GM18517 (cell line): ENCODE data around the gene TBX5.

ENCODE experiments used
- ATAC-seq: cut with Tn5 transposase; IDR thresholded peaks from one replicate; pipeline ENCODE4 v1.9.1; 2021; ENCODE audit warnings: mild to moderate bottlenecking, moderate library complexity; ENCODE audit not compliant: unreplicated experiment

Gene TBX5

DNA sequence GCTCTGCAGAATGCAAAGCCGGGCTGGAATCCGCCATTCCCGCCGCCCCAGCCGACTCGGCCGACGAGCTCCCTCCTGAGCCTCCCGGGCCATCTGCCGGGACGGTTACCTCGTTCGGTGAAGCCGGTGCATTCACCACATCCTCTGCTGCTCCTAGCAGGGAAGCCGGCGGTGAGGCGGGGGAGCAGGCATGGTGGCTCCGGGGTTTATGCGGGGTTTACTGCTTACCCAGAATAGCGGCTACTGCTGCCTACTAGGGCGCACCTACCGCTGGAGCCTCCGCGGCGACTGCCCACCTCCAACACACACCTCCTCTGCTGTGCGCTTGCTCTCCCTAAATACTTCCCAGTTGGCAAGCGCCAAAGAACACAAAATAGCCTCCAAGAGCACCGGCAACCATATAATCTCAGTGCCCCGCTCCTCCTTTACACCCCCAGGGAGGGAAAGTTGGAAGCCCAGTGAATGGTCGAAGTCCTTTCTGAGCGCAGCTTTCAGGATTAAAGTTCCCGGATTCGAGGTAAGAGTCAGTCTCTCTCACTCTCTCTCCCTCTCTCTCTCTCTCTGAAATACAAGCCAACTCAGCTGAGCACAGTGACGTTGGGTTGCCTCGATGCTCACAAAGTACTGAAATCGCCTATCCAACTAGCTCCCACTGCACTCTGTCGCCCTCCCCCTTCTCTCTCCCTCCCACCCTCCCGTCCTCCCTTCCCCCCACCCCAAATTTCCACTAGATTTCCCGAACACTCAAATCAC, at the start of gene TBX5:
Gene TBX5, minus strand, starts transcription at position 626 of the 753 bp plus-strand sequence. CDS start 2,246 bp downstream, outside the sequence.
- no peak for ATAC-seq

DNA sequence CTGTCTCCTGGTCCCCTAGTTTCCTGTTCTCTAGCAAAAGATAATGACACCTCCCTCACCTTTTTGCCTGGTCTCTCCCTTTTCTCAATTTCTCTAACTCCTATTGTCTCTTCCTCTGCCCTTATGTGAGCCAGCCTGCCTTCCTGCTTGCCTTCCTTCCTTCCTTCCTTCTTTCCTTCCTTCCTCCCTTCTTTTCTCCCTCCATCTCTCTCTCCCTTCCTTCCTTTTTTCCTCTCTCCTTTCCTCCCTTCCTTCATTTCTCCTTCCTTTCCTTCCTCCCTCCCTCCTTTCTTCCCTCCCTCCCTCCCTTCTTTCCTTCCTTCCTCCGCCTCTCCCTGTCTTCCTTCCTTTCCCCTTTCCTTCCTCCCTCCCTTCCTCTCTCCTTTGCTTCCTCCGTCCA, 45.7 kb upstream of the TBX5 start:
- no peak for ATAC-seq

DNA sequence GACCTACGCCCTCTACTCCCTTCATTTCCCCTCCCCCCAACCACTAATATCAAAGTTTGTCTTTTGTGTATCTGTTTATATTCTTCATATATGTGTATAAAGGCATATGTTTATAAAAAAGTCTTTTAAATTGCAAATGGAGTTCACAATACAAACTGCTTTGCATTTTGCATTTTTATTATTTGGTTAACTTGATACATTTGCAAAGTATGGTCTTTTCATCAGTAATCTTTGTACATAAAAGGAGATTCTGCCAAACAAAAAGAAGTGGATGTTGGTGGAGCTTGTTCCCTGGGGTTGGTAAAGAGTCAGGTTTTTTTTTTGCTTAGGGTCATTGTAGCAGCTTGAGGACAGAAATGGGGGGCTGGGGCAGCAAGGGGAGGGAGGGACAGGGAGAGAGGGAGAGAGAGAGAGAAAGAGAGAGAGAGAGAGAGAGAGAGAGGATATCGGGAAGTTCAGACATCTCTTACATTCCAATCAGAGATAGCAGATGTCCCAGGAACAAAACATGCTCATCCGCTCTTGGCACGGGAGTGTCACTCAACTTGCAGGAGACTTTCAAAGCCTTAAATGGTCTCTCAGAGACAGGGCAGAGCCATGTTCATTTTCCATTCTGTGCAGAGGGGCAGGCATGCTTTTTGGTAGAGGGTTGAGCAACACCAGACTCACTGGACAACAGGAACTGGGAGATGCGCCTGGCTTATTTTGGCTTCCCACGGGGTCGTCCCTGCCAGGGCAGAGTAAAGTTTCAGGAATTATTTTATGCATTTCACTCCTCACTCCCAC, 44.8 kb upstream of the TBX5 start:
- no peak for ATAC-seq

DNA sequence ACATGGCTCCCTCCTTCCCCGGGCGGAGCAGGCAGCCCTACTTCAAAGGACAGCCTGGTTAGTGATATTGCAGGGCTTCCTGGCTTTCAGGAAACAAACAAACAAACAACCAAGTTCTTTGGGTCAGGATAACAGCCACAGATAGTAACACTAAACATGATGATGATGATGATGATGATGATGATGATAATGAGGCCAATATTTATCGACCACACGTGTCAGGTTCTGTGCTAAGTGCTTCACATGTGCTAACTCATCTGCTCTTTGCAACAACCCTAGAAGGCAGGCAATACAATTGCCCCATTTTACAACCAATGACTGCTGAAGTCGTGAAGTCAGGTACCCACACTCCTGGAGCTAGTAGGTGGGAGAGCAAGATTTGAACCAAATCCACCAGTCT, 44.1 kb upstream of the TBX5 start:
- ATAC-seq: no peak

DNA sequence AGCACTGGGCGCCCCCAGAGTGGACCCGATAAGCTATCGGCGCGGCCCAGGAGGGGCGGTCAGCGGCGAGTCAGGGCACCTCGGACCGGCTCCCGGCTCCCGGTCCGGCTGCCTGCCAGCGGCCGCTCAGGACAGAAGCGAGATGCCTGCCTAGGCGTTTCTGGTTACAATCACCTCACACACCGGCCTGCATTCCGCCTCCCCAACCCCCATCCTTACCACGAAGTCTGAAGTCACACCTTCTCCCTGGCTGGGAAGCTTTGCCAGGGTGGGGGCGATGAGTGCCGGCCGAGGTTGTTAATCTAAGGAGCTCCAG, 42.6 kb upstream of the TBX5 start:
- ATAC-seq: no peak

DNA sequence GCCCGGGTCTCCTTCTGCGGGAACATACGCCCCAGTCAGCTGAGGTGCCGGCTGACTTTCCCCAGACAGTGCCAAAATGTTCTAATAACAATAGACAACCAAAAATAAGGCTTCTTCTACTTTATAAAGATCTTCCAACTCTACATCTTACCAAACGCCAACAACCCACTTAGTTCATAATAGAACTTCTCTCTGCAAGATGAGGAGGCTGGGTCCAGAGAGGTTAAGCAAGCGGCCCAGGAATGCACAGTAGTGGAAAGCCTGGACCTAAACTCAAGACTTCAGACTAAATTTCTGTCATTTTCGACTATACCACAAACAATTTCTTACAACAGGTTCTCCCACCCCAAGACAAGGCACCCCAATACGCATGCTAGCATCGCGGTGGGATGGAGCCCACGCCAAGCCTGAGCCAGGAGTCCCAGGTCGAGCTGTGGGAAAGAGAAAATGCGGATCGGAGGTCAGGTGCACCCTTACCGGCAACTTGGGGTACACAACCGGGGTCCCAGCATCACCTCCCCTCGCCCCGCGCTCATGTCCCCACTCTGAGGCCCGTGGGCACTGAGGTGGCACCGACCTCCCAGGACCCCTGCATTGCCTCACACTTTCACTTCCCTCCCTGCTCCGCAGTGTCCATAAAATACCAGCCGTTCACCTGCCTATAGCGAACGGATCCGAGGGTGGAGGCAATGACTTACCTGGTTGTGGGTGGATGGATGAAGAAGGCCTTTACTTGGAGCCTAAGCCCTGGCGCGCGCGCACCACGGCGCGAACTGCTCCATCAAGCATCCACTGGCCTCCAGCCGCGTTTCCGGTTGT, 42.1 kb upstream of the TBX5 start:
- ATAC-seq: no peak

DNA sequence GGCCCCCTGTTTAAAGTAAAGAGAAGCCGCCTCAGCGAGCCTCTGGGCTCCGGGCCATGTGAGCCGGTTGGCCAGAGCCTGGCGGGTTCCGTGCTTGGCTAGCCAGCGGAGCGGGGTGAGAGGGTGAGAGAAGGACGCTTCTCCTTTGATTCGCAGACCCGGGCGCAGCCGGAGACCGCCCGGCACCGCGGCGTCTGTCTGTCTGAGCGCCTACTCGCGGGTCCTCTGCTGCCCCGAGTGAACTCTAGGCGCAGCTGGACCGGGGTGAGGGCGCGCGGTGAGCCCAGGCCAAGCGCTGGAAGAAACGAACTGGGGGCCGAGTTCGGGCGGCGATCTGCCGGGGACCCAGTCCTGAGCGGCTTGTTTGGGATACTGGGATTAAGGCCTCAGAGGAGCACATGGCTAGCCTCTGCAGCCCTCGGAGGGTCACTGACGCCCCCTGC, 41.4 kb upstream of the TBX5 start:
- no peak for ATAC-seq

DNA sequence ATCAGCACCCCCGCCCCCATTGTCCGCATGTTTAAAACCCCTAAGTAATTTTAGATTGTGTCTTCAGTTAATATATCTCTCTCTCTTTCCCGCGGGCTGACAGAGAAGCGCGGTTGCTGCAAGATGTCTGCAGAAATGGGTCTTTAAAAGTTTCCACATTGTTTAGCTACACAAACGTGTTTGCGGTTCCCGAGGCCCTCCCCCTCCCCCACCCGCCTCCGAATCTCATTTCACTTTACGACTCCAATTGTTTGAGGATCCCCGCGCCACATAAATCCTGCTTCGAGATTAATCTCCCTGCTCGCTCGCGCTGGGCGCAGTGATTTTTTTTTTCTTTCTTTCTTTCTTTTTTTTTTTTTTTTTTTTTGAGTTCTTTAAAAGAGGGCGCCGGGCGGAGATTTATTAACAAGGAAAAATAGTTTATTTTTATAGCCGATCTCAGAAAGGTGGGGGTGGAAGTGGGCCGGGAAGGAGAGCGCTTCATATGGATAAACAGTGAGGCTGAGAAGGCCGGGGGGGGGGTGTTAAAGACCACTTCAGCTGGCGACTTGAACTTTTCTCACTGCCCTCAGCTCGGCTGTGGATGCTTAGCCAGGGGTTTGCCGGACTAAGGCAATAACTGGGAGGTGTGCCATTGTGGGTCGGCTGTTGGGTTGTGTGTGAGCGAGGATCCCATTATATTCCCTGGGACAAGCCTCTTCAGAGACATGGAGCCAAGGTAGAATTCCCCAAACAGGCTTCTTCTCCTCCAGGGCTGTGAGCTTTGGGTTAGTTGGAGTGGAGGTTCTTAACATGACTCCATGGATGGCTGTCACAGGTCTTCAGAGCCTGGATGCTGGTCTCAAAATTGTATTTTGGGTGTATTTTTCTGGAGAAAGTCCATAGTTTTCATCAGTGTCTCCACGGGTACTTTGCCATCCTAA, 39.7 kb upstream of the TBX5 start:
- ATAC-seq: no peak

DNA sequence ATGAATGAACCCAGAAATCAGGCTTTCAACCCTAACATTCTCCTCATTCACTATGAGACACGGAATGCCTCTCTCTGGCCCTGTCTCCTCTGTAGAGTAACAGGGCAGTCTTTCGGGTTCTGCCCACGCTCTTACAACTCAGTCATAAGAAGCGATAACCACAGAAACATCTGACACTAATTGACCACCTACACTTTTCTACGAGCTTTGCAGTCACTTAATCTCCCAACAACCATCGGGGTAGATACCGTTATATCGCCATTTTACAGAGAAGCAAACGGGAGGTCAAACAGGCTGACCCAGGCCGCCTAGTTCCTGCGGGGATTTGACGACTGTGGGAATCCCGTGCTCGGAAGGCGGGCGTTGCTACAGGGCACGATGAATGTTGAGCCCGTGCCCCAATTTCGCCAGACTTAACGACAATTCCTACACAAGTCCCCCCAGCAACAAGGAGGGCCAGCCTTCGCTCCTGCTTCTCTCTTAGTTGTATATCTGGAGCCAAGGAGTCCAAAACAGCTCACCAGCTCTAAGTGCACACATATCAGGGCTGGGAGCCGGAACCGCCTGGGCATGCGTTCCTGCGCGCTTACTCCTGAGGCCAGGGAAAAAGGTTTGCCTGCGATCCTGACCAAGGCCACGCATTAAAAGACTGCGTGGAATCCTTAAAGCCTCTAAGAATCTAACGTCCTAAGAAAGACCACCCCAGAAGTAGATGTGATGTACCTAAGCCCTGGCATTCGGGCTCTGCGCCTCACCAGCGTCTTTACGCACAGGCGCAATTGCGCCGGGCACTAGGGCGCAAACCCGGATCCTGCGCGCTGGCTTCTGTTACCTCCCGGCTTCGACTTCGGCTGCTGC, 38.7 kb upstream of the TBX5 start:
- ATAC-seq: no peak

DNA sequence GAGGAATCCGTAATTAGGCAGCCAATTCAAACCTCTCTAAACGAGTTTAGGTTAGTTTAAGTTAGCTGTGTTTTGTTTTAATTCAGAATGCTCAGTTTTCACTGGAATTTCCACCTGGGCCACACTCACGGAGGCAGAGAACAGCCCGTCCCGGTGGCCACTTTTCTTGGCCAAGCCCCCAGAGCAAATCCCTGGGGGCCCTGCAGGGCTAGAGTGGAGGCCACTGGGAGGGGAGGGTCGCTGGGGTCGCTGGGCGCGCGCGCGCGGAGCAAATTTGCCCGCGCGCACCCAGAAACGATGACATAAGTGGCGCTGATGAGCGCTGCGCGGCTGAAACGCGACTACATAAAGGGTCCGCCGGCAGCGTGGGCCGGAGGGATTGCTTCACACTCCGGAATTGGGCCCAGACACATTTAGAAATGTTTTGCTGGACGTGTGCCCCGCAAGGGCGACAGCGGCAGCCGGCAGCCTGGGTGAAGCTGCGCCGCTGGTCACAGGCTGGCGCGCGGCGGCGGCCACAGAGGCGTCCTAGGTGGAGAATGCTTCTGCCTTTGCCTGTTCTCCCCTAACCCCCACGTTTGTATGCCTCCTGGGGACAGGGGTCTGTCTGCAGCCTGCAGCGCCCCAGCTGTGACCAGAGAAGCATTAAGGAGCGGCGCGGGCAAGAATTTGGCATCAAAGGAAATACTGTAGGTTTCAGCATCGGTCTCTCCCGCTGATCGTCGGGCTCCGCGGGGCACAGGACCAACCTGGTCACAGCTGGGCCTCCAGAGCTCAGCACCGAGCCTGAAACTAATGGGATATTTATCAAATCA, 37.9 kb upstream of the TBX5 start:
- no peak for ATAC-seq

DNA sequence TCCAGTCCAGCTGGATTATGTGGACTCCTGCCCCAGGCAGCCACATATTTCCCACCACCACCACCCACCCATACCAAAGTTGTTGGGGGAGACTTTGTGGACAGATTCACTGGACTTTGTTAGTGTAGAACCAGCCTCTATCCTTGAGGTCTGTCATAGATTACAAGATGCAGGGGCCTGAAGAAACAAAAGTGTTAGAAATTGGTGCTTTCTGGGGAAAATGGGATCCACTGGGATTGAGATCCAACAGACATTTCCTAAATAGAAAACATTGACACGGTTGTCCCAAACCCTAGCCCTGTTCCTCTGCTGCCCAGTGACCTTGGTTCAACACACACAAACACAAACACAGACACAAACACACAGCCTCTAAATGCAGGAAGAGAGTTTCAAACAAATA, 36.6 kb upstream of the TBX5 start:
- ATAC-seq: no peak

DNA sequence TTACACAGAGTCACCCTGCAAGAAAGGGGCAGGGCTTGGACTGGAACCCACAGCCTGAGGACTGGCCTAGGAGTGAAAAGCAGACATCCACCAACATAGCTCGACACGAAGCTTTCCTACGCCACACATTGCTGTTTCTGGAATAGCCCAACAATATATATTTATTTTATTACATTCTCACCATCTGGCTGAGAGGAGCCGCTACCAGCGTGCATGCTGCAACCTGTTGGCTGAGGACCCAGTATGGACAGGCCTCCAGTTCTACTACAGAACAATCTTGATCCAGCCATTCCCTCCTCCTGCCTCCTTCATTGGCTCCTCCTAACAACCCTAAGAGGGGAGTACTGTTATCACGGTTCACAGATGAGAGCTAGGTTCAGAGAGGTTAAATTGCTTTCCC, 35.6 kb upstream of the TBX5 start:
- no peak for ATAC-seq

DNA sequence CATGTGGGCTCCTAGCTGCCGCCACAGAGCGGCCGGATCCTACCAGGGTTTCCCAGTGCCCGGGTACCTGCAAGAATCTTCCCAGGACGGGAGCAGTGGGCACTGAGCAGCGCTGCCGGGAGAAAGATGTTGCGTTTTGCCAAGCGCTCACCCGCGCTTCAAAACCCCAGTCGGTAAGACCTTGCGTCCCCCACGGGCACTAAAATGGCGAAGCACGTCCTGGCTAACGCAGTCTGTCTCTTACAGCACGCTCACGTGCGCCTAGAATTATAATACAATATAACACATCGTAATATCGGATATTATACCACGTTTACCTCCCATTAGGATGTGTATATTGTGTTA, 35.1 kb upstream of the TBX5 start:
- no peak for ATAC-seq

DNA sequence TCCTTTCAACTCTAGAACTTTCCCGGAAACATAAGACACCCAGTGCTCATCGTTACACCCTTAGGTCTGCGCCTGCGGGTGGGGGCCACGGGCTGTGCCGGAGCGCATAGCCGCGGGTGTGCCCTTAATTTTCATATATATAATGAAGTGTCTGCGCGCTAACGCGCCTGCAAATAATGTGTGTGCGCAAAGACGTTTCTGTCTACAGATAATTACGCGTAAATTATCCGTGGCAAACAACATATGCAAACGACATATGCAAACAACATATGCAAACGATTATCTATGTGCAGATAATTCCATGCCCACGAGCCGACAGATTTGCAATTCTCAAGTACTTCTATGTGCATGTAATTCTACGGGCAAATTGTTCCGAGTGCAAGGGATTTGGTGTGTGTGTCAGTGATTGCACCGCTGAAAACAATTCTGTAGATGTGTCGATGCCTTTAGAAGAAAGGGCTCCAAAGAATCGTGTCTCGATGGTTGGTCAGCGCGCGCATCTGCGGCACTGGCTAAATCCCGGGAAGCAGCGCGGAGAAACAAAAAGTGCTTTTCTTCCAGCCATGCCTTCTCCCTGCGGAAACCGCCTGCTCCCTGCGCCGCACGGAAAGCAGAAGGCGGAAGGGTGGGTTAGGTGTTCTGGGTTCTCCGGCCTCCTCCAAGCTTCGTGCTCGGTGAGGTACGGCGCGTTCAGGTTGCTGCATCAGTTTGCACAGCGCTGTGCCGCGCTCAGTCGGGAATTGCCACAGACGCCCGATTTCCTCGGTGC, 34.5 kb upstream of the TBX5 start:
- ATAC-seq: no peak

DNA sequence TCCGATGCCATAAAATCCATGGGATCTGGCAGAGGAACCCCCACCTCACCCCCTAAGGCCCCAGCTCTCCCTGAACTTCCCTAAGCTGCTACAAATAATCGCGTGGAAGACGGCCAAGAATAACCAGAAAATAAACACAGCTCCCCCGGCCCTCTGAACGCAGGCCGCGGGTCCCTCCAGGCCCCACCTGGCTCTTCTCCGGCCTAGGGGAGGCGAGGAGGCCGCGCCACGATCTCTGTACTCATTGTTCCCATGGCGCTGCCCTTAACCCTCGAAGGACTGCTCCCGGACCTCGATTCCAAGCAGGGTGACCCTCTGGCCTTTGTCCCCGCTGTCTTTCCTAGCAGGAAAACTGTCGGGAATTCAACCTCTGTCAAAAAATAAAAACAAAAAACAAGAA, 33.9 kb upstream of the TBX5 start:
- ATAC-seq: no peak

DNA sequence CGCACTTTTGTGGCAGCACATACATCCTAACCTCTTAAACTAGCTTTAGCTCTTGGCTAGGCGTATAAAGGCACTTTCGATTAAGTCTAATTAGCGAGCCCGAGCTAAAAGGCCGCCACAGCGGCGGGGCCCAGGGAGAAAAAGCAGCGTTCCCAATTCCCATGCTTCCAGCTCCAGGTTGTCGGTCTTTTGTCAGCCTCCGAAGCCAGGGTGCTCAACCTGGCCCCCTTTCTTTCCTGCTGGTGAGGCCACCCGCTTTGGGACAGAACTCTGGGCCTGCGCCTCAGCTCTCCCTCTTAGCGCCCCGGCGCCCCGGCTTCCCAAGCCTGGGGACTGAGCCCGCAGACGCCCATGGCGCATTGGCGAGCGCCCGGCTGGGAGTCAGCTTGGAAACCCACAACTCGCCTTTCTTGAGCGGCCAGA, 33.3 kb upstream of the TBX5 start:
- no peak for ATAC-seq

DNA sequence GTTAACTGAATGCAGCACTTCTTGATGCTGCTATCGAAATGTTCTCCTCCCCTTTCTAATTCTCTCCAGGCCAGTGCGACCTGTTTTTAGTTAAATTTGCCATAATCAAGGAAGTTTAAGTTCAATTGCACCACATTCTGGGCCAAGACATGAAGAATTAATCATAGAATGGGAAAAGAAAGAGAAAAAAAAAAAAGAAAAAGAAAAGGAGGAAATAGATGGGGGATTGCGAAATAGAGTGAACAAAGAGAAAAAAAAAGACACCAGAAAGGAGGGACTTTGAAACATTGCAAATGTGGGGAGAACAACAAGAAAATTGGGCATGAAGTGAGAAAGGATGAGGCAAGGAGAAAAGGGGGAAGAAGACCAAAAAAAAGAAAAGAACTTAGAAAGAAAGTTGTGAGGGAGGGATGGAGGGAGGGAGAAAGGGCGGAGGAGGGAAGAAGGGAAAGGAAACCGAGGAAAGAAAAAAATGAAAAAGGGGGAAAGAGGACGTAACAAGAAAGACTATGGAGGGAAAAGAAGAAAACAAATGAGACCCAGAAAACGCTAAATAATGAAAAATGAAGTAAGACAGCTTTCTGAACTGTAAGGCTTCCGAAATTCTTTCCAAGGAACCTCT, 32.8 kb upstream of the TBX5 start:
- no peak for ATAC-seq

DNA sequence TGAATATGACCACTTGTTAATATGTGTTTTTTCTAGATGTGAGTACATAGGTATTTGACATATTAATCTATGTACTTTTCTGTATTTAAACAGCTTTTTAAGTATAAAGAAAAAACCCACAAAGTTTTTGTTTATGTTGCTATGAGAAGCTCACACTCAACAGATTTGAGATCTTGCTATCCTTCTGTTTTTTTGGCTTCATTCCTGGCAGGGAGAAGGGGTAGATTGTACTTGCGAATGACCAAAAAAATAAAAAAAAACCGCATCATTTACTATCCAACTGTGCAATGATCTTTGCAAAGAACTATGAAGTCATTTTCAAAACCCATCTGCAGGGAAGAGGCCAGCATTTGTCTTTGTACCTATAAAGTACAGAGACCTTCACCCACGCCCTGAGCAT, 28.4 kb upstream of the TBX5 start:
- no peak for ATAC-seq
